Stimulated activated effector memory CD8-positive, alpha-beta T cell treated with anti-CD3 and anti-CD28 coated beads, Interleukin-12 subunit alpha, Interleukin-12 subunit beta, amount 100 ng/mL, for 72 hours (primary cell): ENCODE data around the gene PLCD4.

Source experiments
- ATAC-seq: fragments of 150-1000 bp; cut with Tn5 transposase; 2 replicates; pipeline ENCODE4 v1.10.0; 2021
- DNase-seq, 2 donors: peaks; one replicate each; pipeline ENCODE4 v3.0.0; 2021 to 2022; ENCODE audit warnings: low spot score in 2 of 2
- H3K27ac Mint-ChIP-seq: one replicate; pipeline ENCODE4 v1.8.0; 2022; ENCODE audit warnings: mild to moderate bottlenecking, mixed read lengths
- H3K36me3 Mint-ChIP-seq: one replicate; pipeline ENCODE4 v1.8.0; 2022; ENCODE audit warnings: mild to moderate bottlenecking, mixed read lengths
- H3K4me1 Mint-ChIP-seq: one replicate; pipeline ENCODE4 v1.8.0; 2022; ENCODE audit warnings: mixed read lengths
- H3K4me3 Mint-ChIP-seq: one replicate; pipeline ENCODE4 v1.8.0; 2022; ENCODE audit warnings: mild to moderate bottlenecking, mixed read lengths
- H3K9me3 Mint-ChIP-seq: one replicate; pipeline ENCODE4 v1.8.0; 2022; ENCODE audit warnings: mixed read lengths

Gene PLCD4

DNA sequence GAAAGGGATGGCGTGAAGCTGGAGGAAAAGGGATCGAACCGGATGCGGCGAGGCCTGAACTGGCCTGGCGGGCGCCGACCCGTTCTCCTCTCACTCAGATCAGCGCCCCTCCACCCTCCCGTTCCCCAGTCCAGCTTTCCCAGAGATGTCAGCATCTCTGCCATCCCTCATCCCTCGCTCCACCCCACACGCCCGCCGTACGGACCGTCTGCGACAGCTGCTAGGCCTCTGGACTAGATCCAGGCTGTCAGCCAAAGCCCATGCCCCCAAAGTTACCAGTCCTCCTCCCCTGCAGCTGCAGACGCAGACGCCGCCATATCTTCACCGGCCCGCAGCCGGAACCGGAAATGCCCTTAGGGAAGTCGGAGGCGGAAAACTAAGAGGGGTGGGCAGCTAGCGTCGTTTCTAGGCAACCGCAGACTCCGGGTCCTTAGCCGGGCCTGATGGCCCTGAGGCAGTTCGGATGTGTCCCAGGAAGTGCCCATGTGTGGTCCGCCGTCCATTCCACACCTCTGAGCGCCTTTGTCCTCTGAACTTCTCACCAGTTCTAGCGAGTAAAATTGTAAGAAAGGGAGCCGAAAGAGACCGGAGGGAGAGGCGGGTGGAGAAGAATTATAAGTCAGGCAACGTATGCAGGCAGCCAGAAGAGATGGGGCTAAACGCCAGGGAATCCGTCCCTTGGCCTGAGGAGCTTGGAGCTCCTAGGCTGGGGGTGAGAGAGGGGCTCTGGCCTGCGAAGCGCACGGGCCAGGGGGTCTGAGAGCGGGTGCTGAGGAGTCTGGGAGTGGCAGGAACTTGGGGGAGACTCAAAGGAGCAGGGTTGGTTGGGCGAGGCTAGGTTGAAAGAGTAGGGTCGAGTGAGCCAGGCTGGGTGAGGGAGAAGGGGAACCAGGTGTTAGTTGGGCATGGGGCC lies 64.2 kb downstream of the PLCD4 start, which contains the start of the genes RNF25 and STK36:
TSS of gene RNF25 (minus strand) at position 349 of the 913 bp plus-strand sequence. CDS start at position 317, 32 bp downstream.
TSS of gene STK36 (plus strand) at position 433 of the 913 bp plus-strand sequence. CDS start 744 bp downstream, outside the sequence.
- H3K4me1 Mint-ChIP-seq = peaks cover 23% of the 10 kb centered on the region
- DNase-seq = peak; percentile 59 to 89
- peak within 1 kb of the TSS; percentile 99 for H3K27ac Mint-ChIP-seq
- peak; percentile 97 for ATAC-seq
- no peaks in the 10 kb centered on the region for H3K9me3 Mint-ChIP-seq
- peaks cover 28% of the 10 kb centered on the region for H3K36me3 Mint-ChIP-seq
- peak within 1 kb of the TSS; percentile 100 for H3K4me3 Mint-ChIP-seq

DNA sequence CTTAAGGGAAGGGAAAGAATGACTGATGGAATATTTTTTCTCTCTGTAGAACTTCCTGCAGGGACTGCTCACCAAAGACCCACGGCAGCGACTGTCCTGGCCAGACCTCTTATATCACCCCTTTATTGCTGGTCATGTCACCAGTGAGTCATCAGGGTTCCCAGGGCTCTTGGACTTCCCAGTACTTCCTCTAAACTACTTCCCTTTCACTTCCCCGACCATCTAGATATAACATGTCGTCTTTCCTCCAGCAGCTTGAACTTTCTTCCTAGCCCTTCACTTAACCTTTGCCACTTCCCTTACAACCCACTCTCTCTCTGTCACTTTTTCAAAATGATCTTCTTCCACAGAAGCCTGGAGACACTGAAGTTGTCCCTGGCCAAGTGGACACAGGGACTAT lies 71.4 kb downstream of the PLCD4 start:
- Mint-ChIP-seq H3K9me3 (no peaks in the 10 kb centered on the region), H3K36me3 (no peaks in the 10 kb centered on the region), H3K4me3 (no peak overlapping the region), H3K4me1 (no peaks in the 10 kb centered on the region), H3K27ac (no peak overlapping the region)
- ATAC-seq = no peak
- DNase-seq = no peak

DNA sequence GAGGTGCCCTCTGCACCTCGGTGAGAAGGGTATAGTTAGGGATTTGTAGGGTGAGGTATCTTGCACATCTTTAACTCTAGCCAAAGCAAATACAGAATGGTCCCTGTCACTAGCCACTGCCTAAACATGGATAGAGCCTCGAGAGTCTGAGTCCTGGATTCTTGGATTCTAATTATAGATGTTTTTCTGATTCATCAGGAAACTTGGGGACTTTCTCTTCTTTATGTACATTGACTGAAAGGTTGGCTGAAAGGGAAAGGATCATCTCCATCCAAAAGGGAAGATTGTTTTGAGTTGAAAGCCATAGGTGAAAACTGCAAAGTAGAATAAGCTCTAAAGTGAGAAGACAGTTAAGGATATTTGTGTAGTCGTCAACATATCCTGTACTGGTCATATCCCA lies 72.4 kb downstream of the PLCD4 start:
- Mint-ChIP-seq H3K27ac (no peak overlapping the region), H3K4me3 (no peak overlapping the region), H3K9me3 (no peaks in the 10 kb centered on the region), H3K4me1 (no peaks in the 10 kb centered on the region), H3K36me3 (no peaks in the 10 kb centered on the region)
- ATAC-seq = no peak
- no peak for DNase-seq
